GM10248 (cell line): Measurements from ENCODE around the gene FAM174C.
"Not testable (repeated sequence)": the region's sequence is repeated elsewhere in the genome, so short reads cannot be mapped to it uniquely, and the experiment has no call there.

Experiments
- CTCF ChIA-PET: fragments of 300-600 bp; sonication (Branson Sonifier 250); formaldehyde crosslinking; extraction: SDS; loops from one replicate; lab custom pipeline; 2021; ENCODE audit warnings: antibody characterized with exemption; lab: Yijun Ruan, JAX
- POLR2A ChIA-PET: fragments of 350-650 bp; sonication (Branson Sonifier 250); formaldehyde crosslinking; extraction: SDS; loops from one replicate; lab custom pipeline; 2020; ENCODE audit warnings: antibody characterized with exemption; lab: Yijun Ruan, JAX
- DNase-seq: peaks from one replicate; pipeline ENCODE4 v3.0.0; 2012; ENCODE audit errors: extremely low spot score
- CTCF ChIP-seq: IDR thresholded peaks from 2 replicates; pipeline ENCODE4 v1.5.1; 2012; ENCODE audit warnings: mild to moderate bottlenecking, low read depth; ENCODE audit errors: extremely low read depth, missing control alignments, control extremely low read depth

Gene FAM174C

GRCh38 chr19:1240925-1241324 lies 34.4 kb upstream of the FAM174C start:
- POLR2A ChIA-PET = interaction anchor here (1.2 to 2.3 kb wide), 3 partner anchors 25 to 201 kb away, joined by 3 to 11 read pairs (median 3); partner anchors contain the start of genes ABCA7 and CIRBP
- CTCF ChIA-PET = interaction anchor here (0.7 to 9.8 kb wide), 12 partner anchors 11 to 318 kb away, joined by 3 to 491 read pairs (median 4); partner anchors contain the start of genes ABCA7, CIRBP and WDR18
- no peak for DNase-seq
- no peak for TF ChIP-seq CTCF

DNA sequence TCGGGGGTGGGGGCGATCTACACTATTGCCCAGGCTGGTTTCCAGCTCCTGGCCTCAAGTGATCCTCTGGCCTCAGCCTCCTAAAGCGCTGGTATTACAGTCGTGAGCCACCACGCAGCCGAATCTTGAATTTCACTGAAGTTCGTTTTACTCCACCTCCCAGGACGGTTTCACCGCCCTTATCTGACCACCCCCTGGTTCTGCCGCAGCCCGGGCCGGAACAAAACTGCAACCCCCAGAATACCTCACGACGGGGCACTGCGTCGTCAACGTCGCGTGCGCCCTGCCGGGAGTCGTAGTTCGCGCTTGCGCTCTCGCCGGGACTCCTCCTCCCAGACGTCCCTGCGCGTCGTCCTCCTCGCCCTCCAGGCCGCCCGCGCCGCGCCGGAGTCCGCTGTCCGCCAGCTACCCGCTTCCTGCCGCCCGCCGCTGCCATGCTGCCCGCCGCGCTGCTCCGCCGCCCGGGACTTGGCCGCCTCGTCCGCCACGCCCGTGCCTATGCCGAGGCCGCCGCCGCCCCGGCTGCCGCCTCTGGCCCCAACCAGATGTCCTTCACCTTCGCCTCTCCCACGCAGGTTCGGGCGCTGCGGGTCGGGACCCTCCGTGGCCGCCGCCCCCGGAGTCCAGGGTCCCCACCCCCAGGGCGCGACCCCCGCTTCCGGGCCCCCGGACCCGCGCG lies 33.8 kb upstream of the FAM174C start, which contains the start of gene ATP5F1D:
TSS of gene ATP5F1D (plus strand) at position 335 of the 679 bp plus-strand sequence. CDS start at position 435, 100 bp downstream.
- ChIA-PET POLR2A (interaction anchor here (1.2 to 2.3 kb wide), 3 partner anchors 25 to 202 kb away, joined by 3 to 11 read pairs (median 3); partner anchors contain the start of genes ABCA7 and CIRBP), CTCF (interaction anchor here (1.0 to 9.8 kb wide), 8 partner anchors 16 to 319 kb away, joined by 3 to 491 read pairs (median 4); partner anchors contain the start of genes ABCA7 and CIRBP)
- peak; percentile 96 for DNase-seq
- no peak for TF ChIP-seq CTCF

GRCh38 chr19:1243768-1244692 lies 31.3 kb upstream of the FAM174C start:
- DNase-seq = peak; percentile 87
- TF ChIP-seq CTCF = peak; percentile 87
- CTCF ChIA-PET = interaction anchor here (0.6 to 9.8 kb wide), 45 partner anchors 9 to 474 kb away, joined by 3 to 491 read pairs (median 4); partner anchors contain the start of genes ARHGAP45, CIRBP, CNN2 and FAM174C
- POLR2A ChIA-PET = interaction anchor here (1.1 to 4.0 kb wide), 4 partner anchors 24 to 133 kb away, joined by 4 to 65 read pairs (median 6); partner anchors contain the start of gene CIRBP

- ChIA-PET POLR2A (interaction anchor here (1.1 to 4.0 kb wide), 4 partner anchors 23 to 134 kb away, joined by 4 to 65 read pairs (median 6); partner anchors contain the start of gene CIRBP), CTCF (interaction anchor here (0.6 to 9.8 kb wide), 43 partner anchors 10 to 475 kb away, joined by 3 to 491 read pairs (median 4); partner anchors contain the start of genes ARHGAP45, CIRBP, CNN2 and FAM174C)
- DNase-seq = no peak
- no peak for TF ChIP-seq CTCF
These were observed 30.5 kb upstream of the FAM174C start for GRCh38 chr19:1244693-1245451.

- CTCF ChIA-PET = interaction anchor here (1.1 to 9.8 kb wide), 4 partner anchors 16 to 326 kb away, joined by 3 to 491 read pairs (median 26); partner anchors contain the start of gene CIRBP
- POLR2A ChIA-PET = interaction anchor here (4.0 kb wide), 1 partner anchor 22 kb away, joined by 65 read pairs; the partner anchor contains the start of gene CIRBP
- DNase-seq = no peak
- TF ChIP-seq CTCF = no peak
These were observed 29.7 kb upstream of the FAM174C start for GRCh38 chr19:1245494-1246264.

GRCh38 chr19:1246265-1247087 lies 28.9 kb upstream of the FAM174C start:
- ChIA-PET POLR2A (interaction anchor here (4.0 kb wide), 1 partner anchor 21 kb away, joined by 65 read pairs; the partner anchor contains the start of gene CIRBP), CTCF (interaction anchor here (9.8 kb wide), 1 partner anchor 15 kb away, joined by 491 read pairs; the partner anchor contains the start of gene CIRBP)
- DNase-seq = not testable (repeated sequence)
